ENCODE results near the gene SP6.

The SP6 gene

DNA sequence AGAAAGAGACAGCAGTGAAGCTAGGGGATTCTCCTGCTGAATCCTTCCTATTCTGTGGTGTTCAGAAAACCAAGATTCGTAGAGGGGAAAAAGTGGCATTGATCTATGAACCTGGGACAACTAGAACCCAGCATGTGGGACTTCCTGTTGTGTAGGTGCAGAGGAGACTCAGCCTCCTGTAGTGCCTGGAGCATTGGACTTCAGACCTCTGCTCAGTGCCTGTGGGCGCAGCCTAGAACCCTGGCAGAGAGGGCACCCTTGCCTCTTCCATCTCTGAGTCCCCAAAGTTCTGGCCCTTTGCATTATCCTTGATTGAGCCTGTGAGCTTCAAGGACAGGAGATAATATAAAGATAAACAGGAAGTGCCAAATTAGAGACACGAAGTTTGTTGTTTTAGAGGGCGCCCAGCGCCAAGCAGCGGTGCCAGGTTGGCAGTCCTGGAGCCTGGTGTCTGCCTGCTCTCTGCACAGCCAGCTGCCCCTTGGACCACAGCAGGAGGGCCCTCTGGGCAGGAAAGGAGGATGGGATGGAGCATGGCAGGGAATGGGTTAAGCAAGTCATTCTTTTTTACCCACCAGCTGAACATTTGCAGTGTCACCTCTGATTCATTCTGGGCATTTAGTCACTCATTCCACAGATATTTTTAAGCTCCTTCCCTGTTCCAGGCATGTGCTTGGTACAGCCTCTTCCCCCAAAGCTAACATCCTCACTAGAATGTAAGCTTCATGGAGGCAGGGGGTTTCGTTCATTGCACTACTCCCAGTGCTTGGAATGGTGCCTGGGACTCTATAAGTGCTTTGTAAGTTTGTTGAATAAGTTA is 11.9 kb upstream of the SP6 start:
- H3K27ac Mint-ChIP-seq, result no peak overlapping the region
- peaks cover 6% of the 10 kb centered on the region for H3K4me1 Mint-ChIP-seq
- TF ChIP-seq, protein P1, sequence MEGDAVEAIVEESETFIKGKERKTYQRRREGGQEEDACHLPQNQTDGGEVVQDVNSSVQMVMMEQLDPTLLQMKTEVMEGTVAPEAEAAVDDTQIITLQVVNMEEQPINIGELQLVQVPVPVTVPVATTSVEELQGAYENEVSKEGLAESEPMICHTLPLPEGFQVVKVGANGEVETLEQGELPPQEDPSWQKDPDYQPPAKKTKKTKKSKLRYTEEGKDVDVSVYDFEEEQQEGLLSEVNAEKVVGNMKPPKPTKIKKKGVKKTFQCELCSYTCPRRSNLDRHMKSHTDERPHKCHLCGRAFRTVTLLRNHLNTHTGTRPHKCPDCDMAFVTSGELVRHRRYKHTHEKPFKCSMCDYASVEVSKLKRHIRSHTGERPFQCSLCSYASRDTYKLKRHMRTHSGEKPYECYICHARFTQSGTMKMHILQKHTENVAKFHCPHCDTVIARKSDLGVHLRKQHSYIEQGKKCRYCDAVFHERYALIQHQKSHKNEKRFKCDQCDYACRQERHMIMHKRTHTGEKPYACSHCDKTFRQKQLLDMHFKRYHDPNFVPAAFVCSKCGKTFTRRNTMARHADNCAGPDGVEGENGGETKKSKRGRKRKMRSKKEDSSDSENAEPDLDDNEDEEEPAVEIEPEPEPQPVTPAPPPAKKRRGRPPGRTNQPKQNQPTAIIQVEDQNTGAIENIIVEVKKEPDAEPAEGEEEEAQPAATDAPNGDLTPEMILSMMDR (IDR thresholded peaks at IDR 0.05; ENCODE audit: unreplicated experiment in 3 of 3), result no peak
- H3K27me3 Mint-ChIP-seq (ENCODE audit: low read depth), result peaks cover 70% of the 10 kb centered on the region
- H3K9me3 Mint-ChIP-seq, result no peaks in the 10 kb centered on the region
- H3K4me3 Mint-ChIP-seq, result no peak overlapping the region
- H3K36me3 Mint-ChIP-seq (ENCODE audit: low read depth), result peaks cover 4% of the 10 kb centered on the region

DNA sequence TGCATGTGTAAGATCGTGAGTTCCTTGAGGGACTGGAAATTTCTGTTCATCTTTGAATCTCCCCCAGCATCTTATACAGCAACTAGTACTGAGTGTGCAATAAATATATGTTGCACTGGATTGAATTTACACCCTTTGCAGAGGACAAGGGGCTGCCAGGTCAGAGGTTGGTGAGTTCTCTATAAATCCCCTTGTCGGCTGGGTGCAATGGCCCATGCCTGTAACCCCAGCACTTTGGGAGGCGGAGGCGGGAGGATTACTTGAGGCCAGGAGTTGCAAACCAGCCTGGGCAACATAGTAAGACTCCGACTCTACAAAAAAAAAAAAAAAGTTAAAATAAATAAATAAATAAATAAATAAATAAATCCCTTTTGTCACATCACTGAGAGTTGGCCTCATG is 9.4 kb upstream of the SP6 start:
- peaks cover 68% of the 10 kb centered on the region for H3K27me3 Mint-ChIP-seq (ENCODE audit: low read depth)
- H3K27ac Mint-ChIP-seq, result no peak overlapping the region
- peaks cover 4% of the 10 kb centered on the region for H3K36me3 Mint-ChIP-seq (ENCODE audit: low read depth)
- H3K4me1 Mint-ChIP-seq, result peaks cover 6% of the 10 kb centered on the region
- TF ChIP-seq, protein P1 (IDR thresholded peaks at IDR 0.05; ENCODE audit: unreplicated experiment in 3 of 3), result no peak
- no peak overlapping the region for H3K4me3 Mint-ChIP-seq
- no peaks in the 10 kb centered on the region for H3K9me3 Mint-ChIP-seq

DNA sequence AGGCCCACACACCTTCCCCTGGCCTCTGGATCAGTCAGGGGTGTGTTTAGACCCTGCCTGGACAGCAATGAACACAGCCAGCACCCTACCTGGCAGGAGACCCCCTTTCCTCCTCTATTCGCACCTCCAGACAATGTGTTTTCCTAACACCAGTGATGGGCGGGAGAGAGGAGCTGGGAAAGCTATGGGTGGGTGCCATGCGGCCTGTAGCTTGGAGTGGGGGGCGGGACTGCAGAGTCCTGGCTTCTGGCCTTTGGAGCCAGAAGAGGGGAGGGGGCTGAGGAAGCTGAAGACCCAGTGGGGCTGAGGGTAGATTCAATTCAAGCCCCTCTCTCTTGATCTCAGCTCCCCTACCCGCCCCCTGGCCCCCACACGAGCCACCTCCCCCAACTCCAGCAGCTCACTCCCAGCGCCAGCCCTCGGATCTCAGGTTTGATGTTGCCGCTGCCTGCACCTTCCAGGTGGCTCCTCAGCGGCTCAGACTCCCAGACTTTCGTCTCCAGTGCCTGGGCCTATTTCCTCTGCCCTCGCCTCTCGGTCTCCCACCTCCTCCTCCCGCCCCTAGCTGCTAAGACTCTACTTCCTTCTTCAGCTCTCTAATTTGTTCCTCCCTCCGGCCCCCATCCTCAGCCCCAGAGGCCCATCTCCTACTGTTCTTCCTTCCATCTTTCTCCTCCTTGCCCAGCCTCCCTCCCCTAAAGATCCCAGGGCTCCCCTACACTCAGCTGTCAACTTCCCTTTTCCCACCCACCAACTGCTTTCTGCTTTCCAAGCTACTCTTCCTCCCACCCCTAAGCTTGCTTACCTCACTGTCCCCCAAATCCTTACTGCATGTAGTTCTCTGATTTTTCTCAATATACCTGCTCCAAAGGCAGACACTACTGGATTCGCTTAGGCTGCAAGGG is 6.8 kb upstream of the SP6 start:
- peaks cover 8% of the 10 kb centered on the region for H3K4me1 Mint-ChIP-seq
- peaks cover 81% of the 10 kb centered on the region for H3K27me3 Mint-ChIP-seq (ENCODE audit: low read depth)
- H3K27ac Mint-ChIP-seq, result no peak overlapping the region
- no peaks in the 10 kb centered on the region for H3K9me3 Mint-ChIP-seq
- H3K36me3 Mint-ChIP-seq (ENCODE audit: low read depth), result peaks cover 4% of the 10 kb centered on the region
- H3K4me3 Mint-ChIP-seq, result no peak overlapping the region
- TF ChIP-seq, protein P1 (IDR thresholded peaks at IDR 0.05; ENCODE audit: unreplicated experiment in 3 of 3), result no peak

DNA sequence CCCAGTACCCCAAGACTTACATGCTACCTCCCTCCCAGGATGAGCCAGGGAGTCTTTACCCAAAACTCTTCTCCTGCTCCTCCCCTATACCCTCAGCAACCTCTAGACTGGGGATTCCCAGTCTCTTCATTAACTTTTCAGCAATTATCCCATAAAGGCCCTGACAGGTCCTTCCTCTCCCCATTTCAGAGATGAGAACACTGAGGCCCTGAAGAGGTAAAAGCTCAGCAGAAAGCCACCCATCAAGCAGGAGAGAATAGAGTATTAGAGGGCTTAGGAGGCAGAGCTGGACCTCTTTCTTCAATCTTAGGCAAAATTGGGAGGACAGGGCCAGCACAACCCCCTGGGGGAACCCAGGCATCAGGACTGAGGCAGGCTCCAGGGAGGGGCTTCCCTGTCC is 5.9 kb upstream of the SP6 start:
- TF ChIP-seq, protein P1 (IDR thresholded peaks at IDR 0.05; ENCODE audit: unreplicated experiment in 3 of 3), result no peak
- Mint-ChIP-seq H3K4me1 (peaks cover 16% of the 10 kb centered on the region), H3K27me3 (ENCODE audit: low read depth) (peaks cover 84% of the 10 kb centered on the region), H3K27ac (no peak overlapping the region), H3K9me3 (no peaks in the 10 kb centered on the region), H3K4me3 (no peak overlapping the region), H3K36me3 (ENCODE audit: low read depth) (peaks cover 4% of the 10 kb centered on the region)

DNA sequence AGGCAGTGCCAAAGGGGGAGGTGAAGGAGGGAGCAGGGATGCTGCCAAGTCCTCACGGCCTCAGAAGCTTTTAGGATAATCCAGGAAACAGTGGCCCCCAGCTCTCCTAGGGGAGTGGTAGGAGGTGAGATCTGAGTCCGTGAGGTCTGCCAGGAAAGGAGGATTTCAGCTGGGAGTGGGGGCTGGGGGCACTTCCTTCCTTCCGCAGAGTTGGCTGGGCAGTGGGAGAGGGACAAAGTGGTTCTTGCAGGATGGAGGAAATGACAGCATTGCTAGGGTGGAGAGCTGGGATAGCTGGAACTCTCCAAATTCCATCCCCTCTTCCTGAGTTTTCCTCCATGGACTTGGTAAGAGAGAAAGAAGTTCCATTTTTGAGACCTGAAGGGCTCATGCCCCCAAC is 4.8 kb upstream of the SP6 start:
- no peak overlapping the region for H3K27ac Mint-ChIP-seq
- H3K9me3 Mint-ChIP-seq, result no peaks in the 10 kb centered on the region
- TF ChIP-seq, protein P1 (IDR thresholded peaks at IDR 0.05; ENCODE audit: unreplicated experiment in 3 of 3), result no peak
- H3K27me3 Mint-ChIP-seq (ENCODE audit: low read depth), result peaks cover 89% of the 10 kb centered on the region
- peak overlapping the region in 1 of 3 experiments; percentile 13 for H3K4me3 Mint-ChIP-seq
- H3K4me1 Mint-ChIP-seq, result peaks cover 16% of the 10 kb centered on the region
- H3K36me3 Mint-ChIP-seq (ENCODE audit: low read depth), result peaks cover 4% of the 10 kb centered on the region

Data from nephron (organoid).